HepG2 (cell line): ENCODE data around the gene RCOR3. TPM values are rescaled to one million over a fixed set of nuclear protein-coding genes. Genes with fewer than 3 reads are reported as not detected.
A peak's percentile ranks its signal among the peaks of the same experiment; 100 is the strongest.

Experiments used
- ARNTL ChIP-seq: sonication (generic); formaldehyde crosslinking; IDR thresholded peaks from 2 replicates; pipeline ENCODE4 v1.4.0; 2020; ENCODE audit warnings: mild to moderate bottlenecking, missing genetic modification reagents
- CCAR2 ChIP-seq: fragments of 200-400 bp; formaldehyde crosslinking; optimal IDR thresholded peaks from 2 replicates; pipeline ENCODE3; 2018; ENCODE audit warnings: low read depth, mild to moderate bottlenecking, low read length, moderate library complexity
- ETV6 ChIP-seq: sonication (generic); formaldehyde crosslinking; conservative IDR thresholded peaks from 2 replicates; pipeline ENCODE4 v1.4.0; 2020; ENCODE audit warnings: missing genetic modification reagents
- HIVEP1 ChIP-seq: sonication (generic); formaldehyde crosslinking; IDR thresholded peaks from 2 replicates; pipeline ENCODE4 v1.4.0; 2020; ENCODE audit warnings: mild to moderate bottlenecking, missing genetic modification reagents
- MAF1 ChIP-seq: sonication (generic); formaldehyde crosslinking; IDR thresholded peaks from 2 replicates; pipeline ENCODE4 v1.5.0; 2020; ENCODE audit warnings: missing genetic modification reagents, borderline replicate concordance
- MYNN ChIP-seq: sonication (generic); formaldehyde crosslinking; IDR thresholded peaks from 2 replicates; pipeline ENCODE4 v1.4.0; 2020; ENCODE audit warnings: mild to moderate bottlenecking, low read depth, missing genetic modification reagents
- PHF21A ChIP-seq: sonication (generic); formaldehyde crosslinking; IDR thresholded peaks from 2 replicates; pipeline ENCODE4 v1.5.0; 2020; ENCODE audit warnings: mild to moderate bottlenecking, missing genetic modification reagents
- RFX3 ChIP-seq: IDR thresholded peaks from 2 replicates; pipeline ENCODE4 v1.6.1; 2016; ENCODE audit warnings: missing biosample characterization, missing genetic modification reagents
- RFXAP ChIP-seq: sonication (generic); formaldehyde crosslinking; IDR thresholded peaks from 2 replicates; pipeline ENCODE4 v1.4.0; 2020; ENCODE audit warnings: missing genetic modification reagents, borderline replicate concordance
- TARDBP ChIP-seq: sonication (generic); formaldehyde crosslinking; IDR thresholded peaks from 2 replicates; pipeline ENCODE4 v1.8.0; 2022; ENCODE audit warnings: mild to moderate bottlenecking, missing genetic modification reagents
- ZMYM2 ChIP-seq: sonication (generic); formaldehyde crosslinking; IDR thresholded peaks from 2 replicates; pipeline ENCODE4 v1.8.0; 2022; ENCODE audit warnings: mild to moderate bottlenecking, missing genetic modification reagents
- ZNF232 ChIP-seq: sonication (generic); formaldehyde crosslinking; IDR thresholded peaks from 2 replicates; pipeline ENCODE4 v1.4.0; 2020; ENCODE audit warnings: missing genetic modification reagents, borderline replicate concordance
- ZNF276 ChIP-seq: sonication (generic); formaldehyde crosslinking; IDR thresholded peaks from 2 replicates; pipeline ENCODE4 v1.4.0; 2020; ENCODE audit warnings: mild to moderate bottlenecking, low read depth, missing genetic modification reagents
- ZNF326 ChIP-seq: sonication (generic); formaldehyde crosslinking; IDR thresholded peaks from 2 replicates; pipeline ENCODE4 v1.4.0; 2020; ENCODE audit warnings: missing genetic modification reagents, borderline replicate concordance
- ZNF512B ChIP-seq: sonication (generic); formaldehyde crosslinking; IDR thresholded peaks from 2 replicates; pipeline ENCODE4 v1.5.1; 2020; ENCODE audit warnings: missing genetic modification reagents, mild to moderate bottlenecking, borderline replicate concordance
- ZNF569 ChIP-seq: sonication (generic); formaldehyde crosslinking; IDR thresholded peaks from 2 replicates; pipeline ENCODE4 v1.5.0; 2020; ENCODE audit warnings: mild to moderate bottlenecking, missing genetic modification reagents, moderate library complexity, borderline replicate concordance
- ZNF644 ChIP-seq: IDR thresholded peaks from 2 replicates; pipeline ENCODE4 v1.6.1; 2016; ENCODE audit warnings: low read depth
- ZNF776 ChIP-seq: sonication (generic); formaldehyde crosslinking; IDR thresholded peaks from 2 replicates; pipeline ENCODE4 v1.4.0; 2020; ENCODE audit warnings: mild to moderate bottlenecking, missing genetic modification reagents
- ZNF782 ChIP-seq: sonication (generic); formaldehyde crosslinking; IDR thresholded peaks from 2 replicates; pipeline ENCODE4 v1.4.0; 2020; ENCODE audit warnings: missing genetic modification reagents, mild to moderate bottlenecking, borderline replicate concordance
- ZNF839 ChIP-seq: sonication (generic); formaldehyde crosslinking; IDR thresholded peaks from 2 replicates; pipeline ENCODE4 v1.4.0; 2020; ENCODE audit warnings: missing genetic modification reagents, mild to moderate bottlenecking, borderline replicate concordance
- ZSCAN21 ChIP-seq: sonication (generic); formaldehyde crosslinking; IDR thresholded peaks from 2 replicates; pipeline ENCODE4 v1.8.0; 2022; ENCODE audit warnings: mild to moderate bottlenecking, missing genetic modification reagents, moderate library complexity, borderline replicate concordance
- polyA plus RNA-seq, 8 experiments: library from polyadenylated mRNA; depleted of rRNA in 3 of 8; stranded (reverse) in 7 of 8; unstranded in 1 of 8; fragments of >200 nt; fragmentation: Illumina TruSeq in 4 of 8; extraction: Trizol in 4 of 8; gene quantifications; 2 replicates each; pipeline versions ENCODE4 v1.2.1 to v1.2.3, GENCODE V29; 2011 to 2016; ENCODE audit warnings: low read depth in 4 of 8, missing spikeins in 1 of 8, mixed read lengths in 1 of 8; ENCODE audit not compliant: insufficient read depth in 1 of 8
- total RNA-seq, 5 experiments: library from RNA; depleted of rRNA; stranded (reverse); fragments of >200 nt; fragmentation: Illumina TruSeq; extraction: Trizol; gene quantifications; 2 replicates each; pipeline ENCODE4 v1.2.3, GENCODE V29; 2016; ENCODE audit warnings: low read depth in 1 of 5
- TF ChIP-seq, protein P1 (sequence below): fragments of 450-650 bp; IDR thresholded peaks from 2 replicates; pipeline ENCODE4 v1.6.1; 2017
- TF ChIP-seq, protein P2 (sequence below): sonication (generic); formaldehyde crosslinking; IDR thresholded peaks from 2 replicates; pipeline ENCODE4 v1.5.0; 2020; ENCODE audit warnings: missing genetic modification reagents

The RCOR3 gene
- total and polyA plus RNA-seq, 2 of the 13 experiments (the other 11 are each of a cell fraction or from before 2014, with no cell fraction given) = 16.8 to 31.6 TPM

DNA sequence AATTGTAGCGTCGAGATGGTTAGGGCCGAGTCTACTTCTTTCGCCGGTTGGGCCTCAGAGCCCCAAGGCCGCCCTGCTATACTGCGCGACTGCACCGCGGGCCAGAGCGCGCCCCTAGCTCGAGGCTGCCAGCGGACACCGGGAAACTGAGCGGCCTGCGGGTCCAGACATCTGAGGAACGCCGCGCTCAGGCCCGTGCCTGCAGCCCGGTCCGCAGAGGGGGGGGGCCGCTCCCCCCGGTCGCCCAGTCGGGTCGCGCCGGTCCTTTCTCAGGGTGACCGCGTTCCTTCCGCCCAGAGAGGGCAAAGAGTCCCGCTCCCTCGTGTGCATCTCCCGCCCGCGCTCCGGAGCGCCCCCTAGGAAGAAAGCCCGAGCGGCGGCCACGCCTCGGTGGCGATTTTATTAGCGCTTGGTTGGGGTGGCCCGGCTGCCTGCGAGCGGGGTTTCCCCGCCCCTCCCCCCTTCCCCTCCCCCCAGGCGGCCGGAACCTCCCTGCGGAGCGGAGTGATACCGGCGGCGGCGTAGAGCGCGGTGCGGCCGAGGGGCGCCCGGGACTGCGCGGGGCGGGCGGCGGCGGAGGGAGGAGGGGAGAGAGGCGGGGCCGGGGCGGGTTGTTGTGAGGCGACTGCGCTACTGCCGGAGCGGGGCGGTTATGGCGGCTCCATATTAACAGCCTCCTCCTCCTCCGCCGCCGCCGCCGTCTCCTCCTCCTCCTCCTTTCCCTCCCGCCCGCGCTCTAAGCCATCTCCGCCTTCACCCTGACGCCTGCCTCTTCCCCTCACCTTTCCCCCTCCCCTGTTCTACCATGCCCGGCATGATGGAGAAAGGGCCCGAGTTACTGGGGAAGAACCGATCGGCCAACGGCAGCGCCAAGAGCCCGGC lies at the start of gene RCOR3 (continued):
- TF ChIP-seq, protein P1, sequence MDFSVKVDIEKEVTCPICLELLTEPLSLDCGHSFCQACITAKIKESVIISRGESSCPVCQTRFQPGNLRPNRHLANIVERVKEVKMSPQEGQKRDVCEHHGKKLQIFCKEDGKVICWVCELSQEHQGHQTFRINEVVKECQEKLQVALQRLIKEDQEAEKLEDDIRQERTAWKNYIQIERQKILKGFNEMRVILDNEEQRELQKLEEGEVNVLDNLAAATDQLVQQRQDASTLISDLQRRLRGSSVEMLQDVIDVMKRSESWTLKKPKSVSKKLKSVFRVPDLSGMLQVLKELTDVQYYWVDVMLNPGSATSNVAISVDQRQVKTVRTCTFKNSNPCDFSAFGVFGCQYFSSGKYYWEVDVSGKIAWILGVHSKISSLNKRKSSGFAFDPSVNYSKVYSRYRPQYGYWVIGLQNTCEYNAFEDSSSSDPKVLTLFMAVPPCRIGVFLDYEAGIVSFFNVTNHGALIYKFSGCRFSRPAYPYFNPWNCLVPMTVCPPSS = no peak
- TF ChIP-seq ZSCAN21 (CRISPR knock-in tag) = peak; percentile 91
- TF ChIP-seq ZNF776 (CRISPR knock-in tag) = peak; percentile 85
- TF ChIP-seq, protein P2, sequence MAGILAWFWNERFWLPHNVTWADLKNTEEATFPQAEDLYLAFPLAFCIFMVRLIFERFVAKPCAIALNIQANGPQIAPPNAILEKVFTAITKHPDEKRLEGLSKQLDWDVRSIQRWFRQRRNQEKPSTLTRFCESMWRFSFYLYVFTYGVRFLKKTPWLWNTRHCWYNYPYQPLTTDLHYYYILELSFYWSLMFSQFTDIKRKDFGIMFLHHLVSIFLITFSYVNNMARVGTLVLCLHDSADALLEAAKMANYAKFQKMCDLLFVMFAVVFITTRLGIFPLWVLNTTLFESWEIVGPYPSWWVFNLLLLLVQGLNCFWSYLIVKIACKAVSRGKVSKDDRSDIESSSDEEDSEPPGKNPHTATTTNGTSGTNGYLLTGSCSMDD (CRISPR knock-in tag) = no peak
- TF ChIP-seq ZMYM2 = peak; percentile 60
- no peak for TF ChIP-seq ZNF326 (CRISPR knock-in tag)
- peak; percentile 90 for TF ChIP-seq HIVEP1 (CRISPR knock-in tag)
- TF ChIP-seq TARDBP (CRISPR knock-in tag) = peak; percentile 25; the same call in 1 of the 2 replicates
- TF ChIP-seq ZNF644 = no peak
- 0 out of 2 replicates have a peak, but pooled peaks have one; percentile 31 for TF ChIP-seq MYNN (CRISPR knock-in tag)
- no peak for TF ChIP-seq RFX3 (CRISPR knock-in tag)
- TF ChIP-seq ZNF276 (CRISPR knock-in tag) = no peak; the same call in 1 of the 2 replicates
- no peak; the same call in 1 of the 2 replicates for TF ChIP-seq RFXAP (CRISPR knock-in tag)
- TF ChIP-seq ETV6 (CRISPR knock-in tag) = 0 out of 2 replicates have a peak, but pooled peaks have one; percentile 43
- no peak; the same call in 1 of the 2 replicates for TF ChIP-seq ARNTL (CRISPR knock-in tag)
- TF ChIP-seq CCAR2 = no peak
- peak; percentile 69; the same call in 1 of the 2 replicates for TF ChIP-seq ZNF782
- TF ChIP-seq ZNF232 (CRISPR knock-in tag) = peak; percentile 64; the same call in 1 of the 2 replicates
- TF ChIP-seq ZNF512B (CRISPR knock-in tag) = no peak
- TF ChIP-seq MAF1 = no peak; the same call in 1 of the 2 replicates
- no peak for TF ChIP-seq ZNF569 (CRISPR knock-in tag)
- TF ChIP-seq ZNF839 = no peak
- peak; percentile 85 for TF ChIP-seq PHF21A (CRISPR knock-in tag)
